GM23248 (cell line): ENCODE data around the gene TOR3A. TPM values are rescaled to one million over a fixed set of nuclear protein-coding genes. Genes with fewer than 3 reads are reported as not detected.
A peak's percentile ranks its signal among the peaks of the same experiment; 100 is the strongest.

ENCODE experiments used
- DNase-seq: peaks from one replicate; pipeline ENCODE4 v3.0.0-alpha.2; 2015
- H2AFZ ChIP-seq: fragments of 200-600 bp; sonication (generic); 2 replicates; pipeline ENCODE4 v1.6.1; 2016; ENCODE audit warnings: antibody characterized with exemption
- H3F3A ChIP-seq: fragments of 200-600 bp; sonication (generic); 2 replicates; pipeline ENCODE4 v1.6.1; 2016; ENCODE audit warnings: mild to moderate bottlenecking, antibody characterized with exemption, mixed run types; ENCODE audit not compliant: insufficient read depth
- H3K27ac ChIP-seq: fragments of 200-600 bp; sonication (generic); 2 replicates; pipeline ENCODE4 v1.5.1; 2016; ENCODE audit warnings: mild to moderate bottlenecking
- H3K27me3 ChIP-seq: fragments of 200-600 bp; sonication (generic); replicated peaks from 2 replicates; pipeline ENCODE4 v1.6.1; 2016; ENCODE audit warnings: mild to moderate bottlenecking; ENCODE audit not compliant: insufficient read depth
- H3K36me3 ChIP-seq: fragments of 200-600 bp; sonication (generic); 2 replicates; pipeline ENCODE4 v1.6.1; 2016; ENCODE audit warnings: low read depth, mild to moderate bottlenecking
- H3K4me1 ChIP-seq: fragments of 200-600 bp; sonication (generic); 2 replicates; pipeline ENCODE4 v1.6.1; 2016; ENCODE audit warnings: mild to moderate bottlenecking; ENCODE audit not compliant: insufficient read depth
- H3K4me2 ChIP-seq: fragments of 200-600 bp; sonication (generic); one replicate; pipeline ENCODE4 v1.6.1; 2016; ENCODE audit warnings: mild to moderate bottlenecking; ENCODE audit not compliant: unreplicated experiment
- H3K4me3 ChIP-seq: fragments of 200-600 bp; sonication (generic); 2 replicates; pipeline ENCODE4 v1.5.1; 2016; ENCODE audit warnings: mild to moderate bottlenecking
- H3K79me2 ChIP-seq: fragments of 200-600 bp; sonication (generic); 2 replicates; pipeline ENCODE4 v1.6.1; 2016; ENCODE audit warnings: mild to moderate bottlenecking; ENCODE audit not compliant: insufficient read depth
- H3K9ac ChIP-seq: fragments of 200-600 bp; sonication (generic); 2 replicates; pipeline ENCODE4 v1.6.1; 2016; ENCODE audit warnings: mild to moderate bottlenecking
- H3K9me2 ChIP-seq: fragments of 200-600 bp; sonication (generic); 2 replicates; pipeline ENCODE4 v1.6.1; 2016; ENCODE audit warnings: mixed run types, mild to moderate bottlenecking, moderate library complexity; ENCODE audit not compliant: insufficient read depth
- H3K9me3 ChIP-seq: fragments of 200-600 bp; sonication (generic); one replicate; pipeline ENCODE4 v1.6.1; 2017; ENCODE audit warnings: low read depth
- H4K20me1 ChIP-seq: fragments of 200-600 bp; sonication (generic); 2 replicates; pipeline ENCODE4 v1.6.0; 2016; ENCODE audit not compliant: insufficient read depth
- EZH2 ChIP-seq: fragments of 200-600 bp; sonication (generic); IDR thresholded peaks from 2 replicates; pipeline ENCODE4 v1.6.1; 2018; ENCODE audit warnings: antibody characterized with exemption, mild to moderate bottlenecking; ENCODE audit not compliant: insufficient read depth, poor library complexity, severe bottlenecking
- EZH2phosphoT487 ChIP-seq: fragments of 200-600 bp; sonication (generic); IDR thresholded peaks from 2 replicates; pipeline ENCODE4 v1.6.1; 2018; ENCODE audit warnings: antibody characterized with exemption, moderate library complexity, mild to moderate bottlenecking, low read depth; ENCODE audit not compliant: insufficient read depth
- WGBS, 2 experiments: methylation state at CpG; one replicate each; pipeline ENCODE4 v1.1.6; 2015 to 2017; ENCODE audit warnings: low lambda C conversion rate in 2 of 2, low coverage in 1 of 2; ENCODE audit errors: missing lambda C conversion rate in 2 of 2; 5-methylcytosine and 5-hydroxymethylcytosine counted together
- in situ Hi-C: fragments of 300-500 bp; cut with MboI; formaldehyde crosslinking; loops from 2 replicates; pipeline ENCODE4 v1.15.0; 2020
- polyA plus RNA-seq: library from polyadenylated mRNA; unstranded; fragments of >200 nt; fragmentation: Nextera tagmentation; extraction: Ambion mirVana; gene quantifications from 2 replicates; pipeline ENCODE4 v1.2.1, GENCODE V29; 2016
- total RNA-seq: library from RNA; depleted of rRNA; stranded (reverse); fragments of >200 nt; shearing (Covaris generic); gene quantifications from 2 replicates; pipeline ENCODE4 v1.2.3, GENCODE V29; 2014

The TOR3A gene
- total and polyA plus RNA-seq, 2 experiments from 2014 or later = 22.2 to 45.5 TPM

GRCh38 chr1:179066471-179066870 lies 15.4 kb upstream of the TOR3A start:
- Histone ChIP-seq H3K36me3 (peaks cover 17% of the 10 kb centered on the region; the same call in 1 of the 2 replicates), H3K4me2 (no peak overlapping the region), H3F3A (no peaks in the 10 kb centered on the region), H3K4me3 (no peak overlapping the region), H3K9me2 (no peaks in the 10 kb centered on the region), H2AFZ (no peak overlapping the region), H3K27ac (no peak overlapping the region), H3K79me2 (no peaks in the 10 kb centered on the region), H3K27me3 (no peaks in the 10 kb centered on the region), H3K9me3 (no peaks in the 10 kb centered on the region), H4K20me1 (no peaks in the 10 kb centered on the region), H3K4me1 (no peaks in the 10 kb centered on the region), H3K9ac (no peak overlapping the region)
- no peak for TF ChIP-seq EZH2phosphoT487
- no peak for TF ChIP-seq EZH2
- no peak for DNase-seq
- WGBS, 2 experiments = 96 to 98% methylated on average over 4 of the region's 4 CpGs
- in situ Hi-C loops = no loop called here

- Histone ChIP-seq H3K27ac (peak overlapping the region; percentile 23), H3K27me3 (no peaks in the 10 kb centered on the region), H2AFZ (no peak overlapping the region), H3K9me2 (no peaks in the 10 kb centered on the region), H3K9ac (no peak overlapping the region), H3K4me2 (peak overlapping the region; percentile 22), H3K36me3 (0 out of 2 replicates have a peak, but pooled peaks cover under 1% of the 10 kb centered on the region), H3K4me1 (peaks cover 13% of the 10 kb centered on the region), H3K79me2 (no peaks in the 10 kb centered on the region), H3F3A (peaks cover 20% of the 10 kb centered on the region), H3K9me3 (no peaks in the 10 kb centered on the region), H4K20me1 (no peaks in the 10 kb centered on the region), H3K4me3 (no peak overlapping the region)
- DNase-seq = peak; percentile 69
- 77 to 81% methylated on average over 7 of the region's 7 CpGs for whole genome bisulfite sequencing, 2 experiments
- in situ Hi-C loops = loop anchor here (25.0 kb wide), 1 partner anchor 260 kb away; no protein-coding TSS in a partner anchor
- TF ChIP-seq EZH2 = no peak
Observed at GRCh38 chr1:179077396-179077795, 4.5 kb upstream of the TOR3A start.

- no peak overlapping the region for H2AFZ ChIP-seq
- 36 to 53% methylated on average over 12 to 18 of the region's 18 CpGs for WGBS, 2 experiments
- no peak overlapping the region for H3K9ac ChIP-seq
- no peaks in the 10 kb centered on the region for H4K20me1 ChIP-seq
- no peaks in the 10 kb centered on the region for H3K9me3 ChIP-seq
- no peaks in the 10 kb centered on the region for H3K36me3 ChIP-seq
- no peak overlapping the region for H3K4me3 ChIP-seq
- in situ Hi-C loops = loop anchor here (25.0 kb wide), 1 partner anchor 258 kb away; no protein-coding TSS in a partner anchor
- no peak overlapping the region for H3K27ac ChIP-seq
- peaks cover 16% of the 10 kb centered on the region for H3K79me2 ChIP-seq
- H3K4me1 ChIP-seq = peaks cover 21% of the 10 kb centered on the region
- no peaks in the 10 kb centered on the region for H3K27me3 ChIP-seq
- H3K9me2 ChIP-seq = no peaks in the 10 kb centered on the region
- H3K4me2 ChIP-seq = no peak overlapping the region
- TF ChIP-seq EZH2phosphoT487 (no peak), EZH2 (no peak)
- peak; percentile 90 for DNase-seq
- H3F3A ChIP-seq = peaks cover 26% of the 10 kb centered on the region
Observed at GRCh38 chr1:179079113-179079761, 2.6 kb upstream of the TOR3A start.

- DNase-seq = peak; percentile 2
- Histone ChIP-seq H3K4me1 (peaks cover 21% of the 10 kb centered on the region), H3K27ac (peak overlapping the region; percentile 68), H2AFZ (peak overlapping the region; percentile 86), H3K79me2 (peaks cover 24% of the 10 kb centered on the region), H3K36me3 (no peaks in the 10 kb centered on the region), H3K4me3 (peak overlapping the region; percentile 78), H3K9me3 (no peaks in the 10 kb centered on the region), H4K20me1 (no peaks in the 10 kb centered on the region), H3K4me2 (peak overlapping the region; percentile 93), H3K9me2 (no peaks in the 10 kb centered on the region), H3K27me3 (no peaks in the 10 kb centered on the region), H3K9ac (peak overlapping the region; percentile 85), H3F3A (peaks cover 26% of the 10 kb centered on the region)
- in situ Hi-C loops = loop anchor here (25.0 kb wide), 1 partner anchor 256 kb away; no protein-coding TSS in a partner anchor
- TF ChIP-seq EZH2phosphoT487 (no peak), EZH2 (no peak)
- 45% methylated on average over 18 of the region's 18 CpGs for WGBS, 2 experiments
Observed at GRCh38 chr1:179080866-179081686, 794 bp upstream of the TOR3A start.
